ENCODE data around the gene MYCL.

- TF ChIP-seq KDM1A (IDR thresholded peaks at IDR 0.05; ENCODE audit: borderline replicate concordance, low read length) (no peak), CTCF (IDR thresholded peaks at IDR 0.05; ENCODE audit: control extremely low read depth in 1 of 3, insufficient read depth in 1 of 3, low read depth in 1 of 3, low read length in 3 of 3) (no peak), RAD21 (IDR thresholded peaks at IDR 0.05 in 1 of 2, conservative IDR thresholded peaks at IDR 0.05 in 1 of 2; ENCODE audit: low read depth in 2 of 2, low read length in 2 of 2) (peak in 1 of 2 experiments; percentile 5; a peak in 1 of 4 replicates), CEBPB (IDR thresholded peaks at IDR 0.05; ENCODE audit: low read depth, low read length) (no peak), POLR2AphosphoS5 (IDR thresholded peaks at IDR 0.05; ENCODE audit: low read depth, low read length) (no peak), POLR2A (IDR thresholded peaks at IDR 0.05; ENCODE audit: control extremely low read depth in 1 of 2, low read depth in 2 of 2, low read length in 2 of 2) (peak in 1 of 2 experiments; percentile 29; a peak in 1 of 3 replicates), JUND (IDR thresholded peaks at IDR 0.05; ENCODE audit: low read length) (no peak), BCL11A (IDR thresholded peaks at IDR 0.05; ENCODE audit: low read depth in 2 of 2, low read length in 2 of 2) (no peak), HDAC2 (IDR thresholded peaks at IDR 0.05; ENCODE audit: borderline replicate concordance in 1 of 2, low read depth in 2 of 2, low read length in 2 of 2) (no peak)
Observed at GRCh38 chr1:39898648-39899603, 2.8 kb downstream of the MYCL start.

All from H1 (cell line).